ENCODE results near the gene INS.
"Not testable (repeated sequence)": the region's sequence is repeated elsewhere in the genome, so short reads cannot be mapped to it uniquely, and the experiment has no call there.

Gene INS

DNA sequence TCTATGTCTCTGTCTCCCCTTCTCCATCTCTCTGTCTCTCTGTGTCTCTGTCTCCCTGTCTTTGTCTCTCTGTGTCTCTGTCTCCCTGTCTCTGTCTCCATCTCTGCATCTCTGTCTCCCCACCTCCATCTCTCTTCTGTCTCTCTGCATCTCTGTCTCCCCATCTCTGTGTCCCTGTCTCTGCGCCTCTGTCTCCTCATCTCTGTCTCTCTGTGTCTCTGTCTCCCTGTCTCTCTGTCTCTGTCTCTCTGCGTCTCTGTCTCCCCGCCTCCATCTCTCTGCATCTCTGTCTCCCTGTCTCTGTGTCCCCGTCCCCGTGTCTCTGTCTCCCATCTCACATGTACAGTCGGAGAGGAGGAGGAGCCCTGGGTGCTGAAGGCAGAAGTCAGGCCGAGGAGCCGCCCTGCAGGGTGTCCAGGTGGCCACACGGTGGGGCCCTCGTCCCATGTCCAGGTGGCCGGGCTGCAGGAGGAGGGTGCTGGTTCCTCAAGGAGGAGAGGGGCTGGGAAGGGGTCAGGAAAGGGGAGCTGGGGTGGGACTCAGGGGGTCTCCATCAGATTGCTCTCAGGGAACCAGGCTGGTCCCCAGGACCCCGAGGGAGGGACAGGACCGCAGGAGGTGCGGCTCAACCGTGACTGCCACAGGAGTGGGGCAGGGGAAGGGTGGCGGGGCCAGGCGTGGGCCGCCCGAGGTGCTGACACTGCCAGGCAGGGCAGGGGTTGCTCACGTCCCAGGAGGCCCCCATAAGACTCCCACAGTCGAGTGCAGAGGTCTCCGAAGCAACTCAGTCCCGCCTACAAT, 36.2 kb upstream of the INS start:
- H3K36me3 ChIP-seq (ENCODE audit: control insufficient read depth, low read depth, low read length) = no peaks in the 10 kb centered on the region
- H3K9me3 ChIP-seq (ENCODE audit: control insufficient read depth, low read depth, low read length) = no peaks in the 10 kb centered on the region
- peaks cover 9% of the 10 kb centered on the region for H3K27me3 ChIP-seq (ENCODE audit: control insufficient read depth, insufficient read depth, low read length)
- H3K27ac ChIP-seq (ENCODE audit: low read length) = no peak overlapping the region
- no peak overlapping the region for H3K9ac ChIP-seq (ENCODE audit: low read length)
- no peaks in the 10 kb centered on the region for H3K4me1 ChIP-seq (ENCODE audit: control insufficient read depth, low read depth, low read length)
- H3K4me3 ChIP-seq (ENCODE audit: low read length) = no peak overlapping the region

DNA sequence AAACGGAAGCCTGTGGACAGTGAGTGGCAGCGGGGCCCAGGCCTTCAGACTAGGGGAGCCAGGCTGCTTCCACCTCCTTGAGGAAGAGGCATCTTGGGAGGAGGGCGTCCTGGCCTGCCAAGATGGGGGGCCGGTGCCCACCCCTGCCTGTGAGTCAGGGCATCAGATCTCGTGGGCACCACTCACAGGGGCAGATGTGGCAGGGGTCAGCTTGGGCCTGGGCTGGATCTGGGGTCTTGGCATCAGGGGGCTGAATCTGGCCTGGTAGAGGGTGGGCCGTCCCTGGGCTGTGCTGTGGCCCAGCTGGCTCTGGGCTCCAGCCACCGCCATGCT, 34.7 kb upstream of the INS start:
- Histone ChIP-seq H3K4me3 (ENCODE audit: low read length) (no peak overlapping the region), H3K27me3 (ENCODE audit: control insufficient read depth, insufficient read depth, low read length) (peaks cover 9% of the 10 kb centered on the region), H3K9me3 (ENCODE audit: control insufficient read depth, low read depth, low read length) (no peaks in the 10 kb centered on the region), H3K9ac (ENCODE audit: low read length) (no peak overlapping the region), H3K4me1 (ENCODE audit: control insufficient read depth, low read depth, low read length) (no peaks in the 10 kb centered on the region), H3K36me3 (ENCODE audit: control insufficient read depth, low read depth, low read length) (no peaks in the 10 kb centered on the region), H3K27ac (ENCODE audit: low read length) (no peak overlapping the region)

DNA sequence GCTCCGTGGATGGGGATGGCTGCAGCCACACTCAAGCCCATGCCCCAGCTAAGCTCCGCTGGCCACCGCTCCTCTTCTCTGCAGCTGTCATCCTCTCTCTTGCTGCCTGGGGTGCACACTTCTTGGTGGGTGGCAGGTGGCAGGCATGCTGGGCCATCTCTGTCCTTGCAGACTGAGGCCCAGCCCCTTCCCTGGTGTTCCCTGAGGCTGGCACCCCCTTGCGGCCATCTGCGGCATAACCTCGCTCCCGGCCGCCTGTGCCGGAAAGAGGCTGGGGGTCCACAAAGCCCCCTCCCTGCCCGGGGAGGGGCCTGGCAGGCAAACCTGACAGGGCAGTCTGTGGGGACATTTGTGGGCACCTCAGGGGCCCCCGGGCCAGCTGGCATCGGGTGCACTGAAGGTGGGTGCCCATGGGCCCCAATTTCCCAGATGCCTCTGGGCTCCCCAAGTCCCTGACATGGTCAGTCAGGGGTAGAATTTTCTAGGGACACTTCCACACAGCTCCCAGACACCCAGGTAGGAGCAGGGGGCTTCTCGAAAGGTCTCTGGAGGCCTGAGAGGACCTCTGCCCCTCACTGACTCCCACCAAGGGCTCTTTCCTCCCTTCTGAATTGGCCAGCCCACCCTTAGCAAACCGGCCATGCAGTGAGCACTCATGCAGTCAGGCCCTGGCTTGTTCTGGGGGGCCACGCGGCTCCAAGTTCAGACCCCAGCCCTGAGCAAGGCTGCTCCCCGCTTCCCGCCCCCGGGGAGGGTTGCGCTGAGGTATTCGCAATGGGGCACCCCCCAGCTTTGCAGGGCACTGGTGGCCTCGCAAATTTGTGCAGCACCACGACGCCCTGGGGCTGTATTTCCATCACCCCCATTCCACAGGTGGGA, 34.1 kb upstream of the INS start:
- no peaks in the 10 kb centered on the region for H3K4me1 ChIP-seq (ENCODE audit: control insufficient read depth, low read depth, low read length)
- no peak overlapping the region for H3K9ac ChIP-seq (ENCODE audit: low read length)
- H3K27me3 ChIP-seq (ENCODE audit: control insufficient read depth, insufficient read depth, low read length) = peaks cover 9% of the 10 kb centered on the region
- H3K9me3 ChIP-seq (ENCODE audit: control insufficient read depth, low read depth, low read length) = no peaks in the 10 kb centered on the region
- H3K27ac ChIP-seq (ENCODE audit: low read length) = no peak overlapping the region
- no peaks in the 10 kb centered on the region for H3K36me3 ChIP-seq (ENCODE audit: control insufficient read depth, low read depth, low read length)
- no peak overlapping the region for H3K4me3 ChIP-seq (ENCODE audit: low read length)

DNA sequence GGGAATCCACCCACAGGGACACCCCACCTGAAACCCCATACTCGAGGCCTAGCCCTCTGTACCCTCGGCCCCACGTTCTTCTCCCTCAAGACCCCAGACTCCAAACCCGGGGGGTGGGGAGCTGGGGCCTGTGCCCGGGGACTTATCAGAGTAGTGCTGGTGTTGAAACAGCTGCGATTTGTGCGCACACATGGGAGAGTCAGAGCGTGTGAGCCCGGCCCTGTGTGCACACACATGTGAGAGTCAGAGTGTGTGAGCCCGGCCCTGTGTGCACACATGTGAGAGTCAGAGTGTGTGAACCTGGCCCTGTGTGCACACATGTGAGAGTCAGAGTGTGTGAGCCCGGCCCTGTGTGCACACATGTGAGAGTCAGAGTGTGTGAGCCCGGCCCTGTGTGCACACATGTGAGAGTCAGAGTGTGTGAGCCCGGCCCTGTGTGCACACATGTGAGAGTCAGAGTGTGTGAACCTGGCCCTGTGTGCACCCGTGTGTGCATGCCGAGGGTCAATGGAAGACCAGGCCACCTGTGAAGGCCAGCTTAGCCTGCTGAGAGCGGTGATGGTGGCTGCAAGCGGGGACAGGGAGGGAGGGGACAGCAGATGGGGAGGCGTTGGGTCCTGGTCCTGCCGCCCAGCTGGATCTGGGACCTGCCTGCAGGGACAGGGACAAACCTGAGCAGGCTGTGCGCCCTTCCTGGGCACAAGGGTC, 33.0 kb upstream of the INS start:
- H3K36me3 ChIP-seq (ENCODE audit: control insufficient read depth, low read depth, low read length); H3K27ac ChIP-seq (ENCODE audit: low read length); H3K4me1 ChIP-seq (ENCODE audit: control insufficient read depth, low read depth, low read length); H3K27me3 ChIP-seq (ENCODE audit: control insufficient read depth, insufficient read depth, low read length); H3K9ac ChIP-seq (ENCODE audit: low read length); H3K4me3 ChIP-seq (ENCODE audit: low read length); H3K9me3 ChIP-seq (ENCODE audit: control insufficient read depth, low read depth, low read length): not testable (repeated sequence)

DNA sequence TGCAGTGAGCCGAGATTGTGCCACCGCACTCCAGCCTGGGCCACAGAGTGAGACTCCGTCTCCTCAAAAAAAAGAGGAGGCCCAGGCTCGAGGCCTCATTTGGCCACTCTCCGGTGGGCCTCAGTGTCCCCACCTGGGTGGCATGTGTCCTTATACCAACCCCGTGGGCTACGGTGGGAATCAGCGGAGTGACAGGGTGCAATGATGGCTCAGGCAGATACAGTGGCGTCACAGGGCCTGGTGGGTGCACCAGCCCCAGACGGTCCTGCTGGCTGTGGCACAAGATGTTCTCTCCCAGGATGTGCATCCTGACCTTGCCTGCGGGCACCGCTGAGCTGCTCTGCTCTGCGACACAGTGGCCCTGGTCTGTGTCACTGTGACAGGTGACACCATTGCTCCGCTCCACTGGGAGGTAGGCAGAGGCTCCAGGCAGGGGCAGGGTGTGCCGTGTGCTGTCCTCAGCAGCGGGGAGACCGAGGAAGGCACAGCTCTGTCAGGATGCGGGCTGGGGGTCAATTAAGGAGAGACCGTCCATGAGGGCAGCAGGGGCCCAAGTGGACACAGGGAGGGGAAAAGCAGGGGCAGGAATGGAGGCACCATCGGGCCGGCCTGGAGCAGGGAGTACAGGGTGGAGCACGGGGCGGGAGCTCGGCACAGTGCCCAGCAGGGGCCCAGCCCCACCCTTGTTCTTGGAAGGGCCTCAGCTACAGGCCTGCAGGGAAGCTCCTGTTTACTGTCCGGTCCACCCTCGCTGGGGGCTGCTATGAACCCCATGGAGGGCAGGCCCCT, 32.3 kb upstream of the INS start:
- H3K9me3 ChIP-seq (ENCODE audit: control insufficient read depth, low read depth, low read length) = no peaks in the 10 kb centered on the region
- no peaks in the 10 kb centered on the region for H3K36me3 ChIP-seq (ENCODE audit: control insufficient read depth, low read depth, low read length)
- no peak overlapping the region for H3K27ac ChIP-seq (ENCODE audit: low read length)
- H3K4me1 ChIP-seq (ENCODE audit: control insufficient read depth, low read depth, low read length) = no peaks in the 10 kb centered on the region
- no peak overlapping the region for H3K4me3 ChIP-seq (ENCODE audit: low read length)
- no peak overlapping the region for H3K9ac ChIP-seq (ENCODE audit: low read length)
- H3K27me3 ChIP-seq (ENCODE audit: control insufficient read depth, insufficient read depth, low read length) = peaks cover 9% of the 10 kb centered on the region

DNA sequence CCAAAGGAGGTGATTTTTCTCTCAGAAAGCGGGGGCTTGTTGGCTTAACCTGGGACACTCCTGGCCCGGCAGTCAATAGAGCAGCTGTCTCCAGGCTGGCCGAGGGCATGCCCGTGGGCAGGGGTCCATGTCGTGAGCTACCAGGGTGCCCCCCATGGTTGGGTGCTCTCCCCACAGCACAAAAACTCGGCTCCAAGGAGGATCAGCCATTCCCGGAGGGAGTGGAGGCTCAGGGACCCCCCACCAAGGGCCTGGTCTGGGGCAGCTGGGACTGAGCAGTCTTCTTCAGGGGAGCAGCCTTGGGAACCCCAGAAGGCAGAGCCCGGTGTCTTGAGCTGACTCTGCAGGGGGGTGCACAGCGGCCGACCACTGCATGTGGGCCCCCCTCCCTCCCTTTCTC, 31.4 kb upstream of the INS start:
- Histone ChIP-seq H3K4me3 (ENCODE audit: low read length) (no peak overlapping the region), H3K27ac (ENCODE audit: low read length) (no peak overlapping the region), H3K4me1 (ENCODE audit: control insufficient read depth, low read depth, low read length) (no peaks in the 10 kb centered on the region), H3K9ac (ENCODE audit: low read length) (no peak overlapping the region), H3K9me3 (ENCODE audit: control insufficient read depth, low read depth, low read length) (no peaks in the 10 kb centered on the region), H3K27me3 (ENCODE audit: control insufficient read depth, insufficient read depth, low read length) (peaks cover 9% of the 10 kb centered on the region), H3K36me3 (ENCODE audit: control insufficient read depth, low read depth, low read length) (no peaks in the 10 kb centered on the region)

DNA sequence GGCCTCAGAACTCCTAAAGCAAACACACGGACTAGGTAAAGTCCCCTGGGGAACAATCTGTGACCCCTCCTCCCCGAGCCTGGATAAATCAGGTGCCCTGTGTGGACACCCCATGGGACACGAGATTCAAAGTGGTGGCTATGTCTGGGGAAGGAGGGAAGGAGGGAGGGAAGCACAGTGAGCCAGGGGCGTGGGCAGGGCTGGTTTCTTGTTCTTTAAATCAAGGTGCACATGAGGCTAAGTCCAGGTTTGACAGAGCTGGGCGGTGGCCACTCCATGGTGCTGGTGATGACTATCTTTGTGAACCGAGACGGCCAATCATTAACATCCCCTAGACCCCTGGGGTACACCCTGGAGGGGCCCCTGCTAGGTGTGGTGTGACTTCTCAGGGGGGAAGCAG, 30.9 kb upstream of the INS start:
- H3K9ac ChIP-seq (ENCODE audit: low read length) = no peak overlapping the region
- H3K36me3 ChIP-seq (ENCODE audit: control insufficient read depth, low read depth, low read length) = no peaks in the 10 kb centered on the region
- H3K27me3 ChIP-seq (ENCODE audit: control insufficient read depth, insufficient read depth, low read length) = peaks cover 9% of the 10 kb centered on the region
- H3K4me1 ChIP-seq (ENCODE audit: control insufficient read depth, low read depth, low read length) = no peaks in the 10 kb centered on the region
- no peak overlapping the region for H3K27ac ChIP-seq (ENCODE audit: low read length)
- no peaks in the 10 kb centered on the region for H3K9me3 ChIP-seq (ENCODE audit: control insufficient read depth, low read depth, low read length)
- no peak overlapping the region for H3K4me3 ChIP-seq (ENCODE audit: low read length)

DNA sequence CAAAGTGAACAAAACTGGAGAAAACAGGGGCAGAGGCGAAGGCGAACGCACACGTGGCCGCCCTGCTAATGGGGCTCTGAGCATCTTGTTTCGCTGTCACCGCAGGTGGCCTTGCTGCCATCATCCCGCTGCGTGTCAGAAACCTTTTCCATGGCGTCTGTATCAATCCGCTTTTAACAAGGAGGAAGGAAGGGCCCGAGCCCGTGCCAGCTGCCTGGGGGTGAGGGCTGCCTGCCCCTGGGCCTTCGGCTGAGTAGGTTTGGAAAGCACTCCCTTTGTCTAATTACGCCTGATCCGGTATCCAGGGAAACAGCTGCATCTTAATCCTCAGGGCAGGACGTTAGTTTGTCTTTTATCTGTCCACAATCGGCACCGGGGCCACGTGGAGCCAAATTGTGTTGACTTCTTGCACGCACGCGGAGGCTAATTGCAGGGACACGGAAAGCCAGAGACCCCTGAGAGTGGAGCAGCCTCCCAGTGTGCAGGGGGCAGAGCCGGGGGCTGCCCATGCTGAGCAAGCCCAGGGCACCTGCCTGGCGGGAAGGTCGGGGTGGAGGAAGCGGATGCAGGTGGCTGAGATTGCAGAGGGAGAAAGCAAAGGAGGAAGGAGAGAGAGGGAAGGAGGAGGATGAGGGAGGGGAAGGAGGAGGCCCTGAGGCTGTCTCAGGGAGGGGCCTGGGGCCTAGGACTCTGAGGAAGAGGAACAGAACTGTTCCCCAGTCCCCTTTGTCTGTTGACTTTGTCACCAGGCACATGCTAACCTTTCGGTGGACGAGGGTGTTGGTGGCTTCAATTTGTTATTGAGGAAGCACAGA, 29.9 kb upstream of the INS start:
- Histone ChIP-seq H3K4me1 (ENCODE audit: control insufficient read depth, low read depth, low read length) (no peaks in the 10 kb centered on the region), H3K27me3 (ENCODE audit: control insufficient read depth, insufficient read depth, low read length) (no peaks in the 10 kb centered on the region), H3K4me3 (ENCODE audit: low read length) (no peak overlapping the region), H3K9me3 (ENCODE audit: control insufficient read depth, low read depth, low read length) (no peaks in the 10 kb centered on the region), H3K36me3 (ENCODE audit: control insufficient read depth, low read depth, low read length) (no peaks in the 10 kb centered on the region), H3K9ac (ENCODE audit: low read length) (no peak overlapping the region), H3K27ac (ENCODE audit: low read length) (no peak overlapping the region)

DNA sequence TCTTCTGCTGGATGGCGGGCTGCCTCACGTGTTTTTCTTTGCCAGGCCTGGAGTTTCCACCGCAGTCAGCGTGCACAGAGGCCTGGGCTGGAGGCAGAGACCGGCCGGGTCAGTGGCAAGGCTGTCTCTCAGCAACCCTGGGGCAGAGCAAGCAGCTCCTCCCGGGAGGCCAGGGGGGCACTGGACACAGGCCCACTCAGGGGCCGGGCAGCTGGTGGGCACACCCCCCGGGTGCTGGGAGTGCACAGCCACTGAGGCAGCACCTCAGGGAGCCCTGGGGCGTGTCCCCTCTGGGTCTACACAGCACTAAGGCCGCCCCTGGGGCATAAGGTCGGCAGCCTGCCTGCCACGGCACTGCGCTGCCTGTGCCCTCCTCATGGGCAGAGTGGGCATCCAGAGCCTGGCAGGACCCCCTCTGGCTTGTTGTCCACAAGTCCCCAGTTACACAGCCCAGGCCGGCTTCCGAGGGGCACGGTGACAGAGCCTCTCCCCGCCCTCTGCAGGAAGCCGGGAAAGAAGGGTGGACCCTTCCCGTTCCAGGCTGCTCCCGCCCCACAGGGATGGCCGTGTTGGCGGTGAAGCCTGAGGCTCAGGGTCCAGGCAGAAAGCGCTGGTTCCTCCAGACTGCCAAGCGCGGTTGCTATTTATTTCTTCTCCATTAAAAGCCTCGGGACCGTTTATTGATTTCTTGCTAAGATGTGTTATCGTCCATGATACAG, 29.1 kb upstream of the INS start:
- Histone ChIP-seq H3K27ac (ENCODE audit: low read length) (no peak overlapping the region), H3K9ac (ENCODE audit: low read length) (no peak overlapping the region), H3K36me3 (ENCODE audit: control insufficient read depth, low read depth, low read length) (no peaks in the 10 kb centered on the region), H3K27me3 (ENCODE audit: control insufficient read depth, insufficient read depth, low read length) (peaks cover 2% of the 10 kb centered on the region), H3K4me3 (ENCODE audit: low read length) (no peak overlapping the region), H3K4me1 (ENCODE audit: control insufficient read depth, low read depth, low read length) (no peaks in the 10 kb centered on the region), H3K9me3 (ENCODE audit: control insufficient read depth, low read depth, low read length) (no peaks in the 10 kb centered on the region)

DNA sequence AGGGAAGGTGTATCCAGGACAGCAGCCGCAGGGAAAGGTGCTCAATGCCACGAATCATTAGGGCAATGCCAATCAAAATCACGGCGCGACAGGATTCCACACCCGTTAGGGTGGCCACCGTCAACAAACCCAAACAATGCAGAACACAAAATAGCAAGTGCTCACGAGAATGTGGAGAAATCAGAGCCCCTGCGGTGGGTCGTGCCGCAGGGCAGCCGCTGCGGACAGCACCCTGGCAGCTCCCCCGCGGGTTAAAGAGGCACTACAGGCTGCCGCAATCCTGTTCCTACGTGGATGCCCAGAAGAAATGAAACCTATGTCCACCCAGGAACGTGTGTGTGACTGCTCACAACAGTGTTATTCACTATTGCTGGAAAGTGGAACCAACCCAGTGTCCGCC, 27.7 kb upstream of the INS start:
- Histone ChIP-seq H3K4me3 (ENCODE audit: low read length) (no peak overlapping the region), H3K9me3 (ENCODE audit: control insufficient read depth, low read depth, low read length) (no peaks in the 10 kb centered on the region), H3K27me3 (ENCODE audit: control insufficient read depth, insufficient read depth, low read length) (peaks cover 5% of the 10 kb centered on the region), H3K9ac (ENCODE audit: low read length) (no peak overlapping the region), H3K4me1 (ENCODE audit: control insufficient read depth, low read depth, low read length) (no peaks in the 10 kb centered on the region), H3K27ac (ENCODE audit: low read length) (no peak overlapping the region), H3K36me3 (ENCODE audit: control insufficient read depth, low read depth, low read length) (no peaks in the 10 kb centered on the region)
